GM21737 (cell line): ENCODE data around the gene LLCFC1.

Experiments used
- ATAC-seq: cut with Tn5 transposase; IDR thresholded peaks from one replicate; pipeline ENCODE4 v1.9.1; 2021; ENCODE audit warnings: mild to moderate bottlenecking, moderate library complexity; ENCODE audit not compliant: unreplicated experiment

LLCFC1 gene

DNA sequence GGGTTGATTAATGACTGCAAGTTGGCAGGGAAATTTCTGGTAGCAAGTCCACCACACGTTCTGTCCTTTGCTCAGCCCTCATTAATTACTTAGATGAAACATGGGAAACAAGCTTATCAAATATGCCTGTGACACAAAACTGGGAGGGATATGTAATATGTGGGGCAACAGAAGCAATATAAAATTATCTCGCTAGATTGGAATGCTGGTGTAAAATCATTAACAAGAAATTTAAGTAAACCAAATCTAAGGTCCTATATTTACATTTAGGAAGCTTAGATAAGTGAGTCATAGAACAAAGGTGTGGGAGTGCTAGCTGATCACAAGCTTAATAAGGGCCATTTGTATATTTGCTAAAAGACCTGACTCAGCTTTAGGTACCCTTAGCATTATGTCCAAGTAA lies 29.3 kb upstream of the LLCFC1 start:
- ATAC-seq = no peak

DNA sequence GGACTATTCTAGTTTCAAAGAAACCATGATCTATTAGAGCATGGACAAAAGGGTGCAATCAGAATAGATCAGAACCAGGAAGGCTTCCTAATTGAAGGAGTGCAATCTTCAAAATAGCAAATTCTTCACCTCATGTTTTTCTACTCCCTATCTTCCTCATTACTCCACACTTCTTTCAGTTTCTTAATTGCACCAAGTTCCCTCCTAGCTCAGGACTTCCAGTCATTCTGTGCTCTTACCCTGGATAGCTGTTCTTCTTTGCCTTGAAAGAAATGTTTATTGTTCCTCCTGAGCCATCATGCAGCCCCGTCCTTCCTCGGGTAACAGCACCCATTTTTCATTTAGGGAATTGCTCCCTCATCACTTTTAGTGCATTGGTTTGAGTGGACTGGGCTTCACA lies 28.8 kb upstream of the LLCFC1 start:
- no peak for ATAC-seq

GRCh38 chr7:142913051-142913450 lies 26.2 kb upstream of the LLCFC1 start:
- ATAC-seq = no peak

DNA sequence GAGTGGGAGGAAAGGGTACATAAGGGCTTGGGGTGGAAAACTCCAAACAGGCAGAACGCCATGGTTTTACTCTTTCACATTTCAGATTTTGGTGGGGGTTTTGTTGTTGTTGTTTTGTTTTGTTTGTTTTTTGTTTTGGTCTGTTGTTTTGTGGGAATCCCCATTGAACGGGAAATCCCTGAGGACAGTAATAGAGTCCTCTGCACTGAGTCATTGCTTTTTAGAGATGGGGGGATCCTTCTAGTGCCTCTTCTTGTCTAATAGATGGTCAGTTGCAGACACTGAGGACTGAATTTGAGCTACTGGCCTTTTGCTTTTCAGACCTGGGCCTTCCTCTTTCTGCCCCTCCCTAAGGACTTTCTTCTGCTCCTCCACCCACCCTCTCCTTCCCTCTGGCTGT lies 25.7 kb upstream of the LLCFC1 start:
- no peak for ATAC-seq

DNA sequence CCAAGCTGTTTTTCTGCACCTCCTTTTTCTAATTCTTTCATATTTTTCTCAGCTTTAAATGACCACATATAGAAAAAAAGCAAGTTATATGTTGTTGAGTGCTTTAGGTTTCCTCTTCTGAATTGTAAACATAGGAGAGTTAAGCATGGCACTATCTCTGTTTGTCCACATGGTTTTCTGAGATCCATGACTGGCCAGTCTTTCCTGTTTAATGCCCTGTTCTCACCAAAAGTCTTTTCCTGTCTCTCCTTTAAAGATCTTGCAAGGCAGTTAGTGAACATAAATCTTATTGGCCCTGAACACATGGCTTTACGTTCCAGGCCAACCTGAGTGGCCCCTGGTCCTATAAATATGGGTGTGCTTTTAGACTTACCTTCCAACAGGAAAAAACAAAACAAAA lies 25.2 kb upstream of the LLCFC1 start:
- no peak for ATAC-seq

DNA sequence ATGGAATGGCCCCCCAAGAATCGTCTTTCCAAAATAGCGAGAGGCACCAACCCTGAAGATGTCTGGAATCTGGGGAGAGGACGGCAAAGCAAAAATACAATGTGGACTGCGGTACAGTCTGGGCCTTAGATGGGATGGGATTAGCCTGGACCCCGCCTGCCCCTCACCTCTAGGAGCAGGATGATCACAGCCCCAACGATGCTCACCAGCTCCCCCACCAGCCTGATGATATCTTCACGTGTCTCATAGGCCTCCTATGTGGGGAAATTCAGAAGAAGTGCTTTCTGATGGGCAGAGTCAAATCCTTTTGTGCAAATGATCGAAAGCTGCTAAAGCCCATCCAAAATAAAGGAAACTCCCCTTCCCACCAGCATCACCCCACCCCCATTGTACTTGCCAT lies 24.0 kb upstream of the LLCFC1 start:
- no peak for ATAC-seq

DNA sequence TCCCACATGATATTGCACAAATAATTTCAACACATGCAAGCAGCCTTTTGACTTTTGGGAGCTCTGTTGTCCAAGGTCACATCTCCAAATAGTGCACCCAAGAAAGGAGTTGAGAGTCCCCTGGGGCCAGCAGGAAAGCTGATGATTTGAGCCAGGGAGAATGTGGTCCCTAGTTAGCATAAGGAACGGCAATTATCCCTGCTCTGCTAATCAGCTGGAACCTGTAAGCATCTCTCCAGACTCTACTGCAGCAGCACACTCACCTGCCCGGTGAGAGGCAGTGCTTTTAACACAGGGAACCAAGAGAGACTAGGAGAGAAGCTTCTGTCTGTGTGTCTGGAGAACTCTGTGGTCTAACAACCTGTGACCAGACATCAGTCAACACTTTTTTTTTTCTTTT lies 22.8 kb upstream of the LLCFC1 start:
- no peak for ATAC-seq

DNA sequence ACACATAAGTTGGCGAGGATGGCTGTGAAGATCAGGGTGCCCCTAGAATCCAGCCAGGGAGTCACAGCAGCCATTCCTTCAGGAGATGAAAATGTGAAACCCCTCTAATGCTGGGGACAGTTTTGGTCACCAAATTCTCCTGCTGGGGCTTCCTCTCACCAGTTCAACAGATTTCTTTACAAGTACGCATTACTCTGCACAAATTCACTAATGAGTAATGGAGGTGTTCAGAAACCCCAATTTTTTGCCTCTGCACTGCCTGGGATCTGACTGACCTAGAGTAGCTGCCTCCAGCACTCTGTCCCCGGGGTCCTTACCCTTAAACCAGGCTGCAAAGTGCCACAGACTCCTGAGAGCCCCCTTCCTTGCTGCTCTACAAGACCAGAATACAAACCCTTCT lies 21.8 kb upstream of the LLCFC1 start:
- no peak for ATAC-seq

GRCh38 chr7:142918901-142919300 lies 20.4 kb upstream of the LLCFC1 start:
- ATAC-seq = no peak

- ATAC-seq = no peak
Observed at GRCh38 chr7:142919656-142920055, 19.6 kb upstream of the LLCFC1 start.

- ATAC-seq = no peak
Observed at GRCh38 chr7:142923391-142923790, 15.9 kb upstream of the LLCFC1 start.

GRCh38 chr7:142925413-142925812 lies 13.9 kb upstream of the LLCFC1 start:
- ATAC-seq = no peak

DNA sequence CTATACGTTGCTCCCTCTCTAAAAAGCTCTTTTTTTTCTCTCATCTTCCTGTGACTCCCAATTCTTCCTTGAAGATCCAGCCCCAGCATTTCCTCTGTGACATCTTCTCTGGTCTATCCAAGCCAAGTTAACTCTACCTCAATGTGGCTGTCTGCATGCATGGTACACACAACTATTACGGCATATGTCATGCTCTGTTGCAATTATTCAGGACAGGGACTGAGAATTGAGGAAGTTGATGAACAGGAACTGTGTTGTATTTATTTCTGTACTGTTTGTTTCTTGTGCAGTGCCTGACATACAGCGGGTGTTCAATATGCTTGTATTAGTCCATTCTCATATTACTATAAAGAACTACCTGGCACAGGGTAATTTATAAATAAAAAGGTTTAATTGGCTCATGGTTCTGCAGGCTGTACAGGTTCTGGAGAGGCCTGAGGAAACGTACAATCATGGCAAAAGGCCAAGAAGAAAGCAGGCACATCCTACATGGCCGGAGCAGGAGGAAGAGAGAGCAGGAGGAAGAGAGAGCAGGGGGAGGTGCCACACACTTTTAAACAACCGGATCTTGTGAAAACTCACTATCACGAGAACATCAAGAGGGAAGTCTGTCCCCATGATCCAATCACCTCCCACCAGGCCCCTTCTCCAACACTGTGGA lies 12.1 kb upstream of the LLCFC1 start:
- ATAC-seq = no peak

- no peak for ATAC-seq
Observed at GRCh38 chr7:142927949-142928348, 11.3 kb upstream of the LLCFC1 start.

GRCh38 chr7:142930126-142930730 lies 9.1 kb upstream of the LLCFC1 start:
- no peak for ATAC-seq

GRCh38 chr7:142932386-142933091 lies 6.7 kb upstream of the LLCFC1 start:
- ATAC-seq = no peak

GRCh38 chr7:142933092-142933475 lies 6.2 kb upstream of the LLCFC1 start:
- ATAC-seq = no peak

- no peak for ATAC-seq
Observed at GRCh38 chr7:142933624-142934023, 5.7 kb upstream of the LLCFC1 start, which contains the start of gene TRPV5. TRPV5 (minus strand) TSS chr7:142933746; CDS start chr7:142933459, 287 bp downstream.

DNA sequence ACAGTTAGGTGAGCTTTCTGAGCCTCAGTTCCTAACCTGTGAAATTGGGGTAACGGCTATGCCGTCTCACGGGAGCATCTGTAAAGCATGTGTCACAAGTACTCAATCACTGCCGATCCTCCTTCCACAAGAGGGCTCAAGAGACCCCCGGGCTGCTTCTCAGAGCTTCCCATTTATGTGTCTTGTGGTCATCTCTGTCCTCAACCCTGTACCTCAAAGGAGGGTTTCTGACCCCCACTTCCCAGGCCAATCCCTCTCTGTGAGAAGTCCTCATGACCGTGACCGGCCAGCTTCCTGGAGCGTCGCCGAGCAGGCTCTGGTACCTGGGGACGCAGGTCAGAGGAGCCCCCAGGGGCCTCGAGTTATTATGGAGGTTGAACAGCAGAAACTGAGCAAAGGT lies 5.2 kb upstream of the LLCFC1 start:
- ATAC-seq = no peak

GRCh38 chr7:142935941-142936565 lies 3.2 kb upstream of the LLCFC1 start:
- ATAC-seq = no peak

- no peak for ATAC-seq
Observed at GRCh38 chr7:142938611-142939010, 673 bp upstream of the LLCFC1 start.
